Right cardiac atrium (tissue), 5 donors: Measurements from ENCODE around the gene SLCO2B1. TPM values are rescaled to one million over a fixed set of nuclear protein-coding genes. Genes with fewer than 3 reads are reported as not detected.
A peak's percentile ranks its signal among the peaks of the same experiment; 100 is the strongest.

Source experiments
- ATAC-seq, 2 donors: fragments of 200-7000 bp; cut with Tn5 transposase; one replicate each; pipeline versions ENCODE4 v1.8.0 to v1.9.1; 2020; ENCODE audit warnings: moderate library complexity in 2 of 2, mild to moderate bottlenecking in 1 of 2
- DNase-seq, 3 donors: peaks; one replicate each; pipeline ENCODE4 v3.0.0-alpha.2; 2020
- H3K27ac ChIP-seq: one replicate; pipeline ENCODE4 v1.5.1; 2013; ENCODE audit warnings: mild to moderate bottlenecking, low read length, control low read depth, moderate library complexity
- H3K27me3 ChIP-seq: one replicate; pipeline ENCODE4 v1.6.1; 2013; ENCODE audit not compliant: control insufficient read depth, insufficient read depth
- H3K4me1 ChIP-seq: one replicate; pipeline ENCODE4 v1.6.1; 2013; ENCODE audit warnings: low read length; ENCODE audit not compliant: control insufficient read depth, insufficient read depth
- H3K4me3 ChIP-seq: one replicate; pipeline ENCODE4 v1.5.1; 2013; ENCODE audit warnings: low read length, control low read depth
- H3K9me3 ChIP-seq: one replicate; pipeline ENCODE4 v1.6.1; 2013; ENCODE audit warnings: low read length; ENCODE audit not compliant: control insufficient read depth
- WGBS: extraction: QIAGEN DNeasy Blood & Tissue Kit; methylation state at CpG from one replicate; pipeline ENCODE4 v1.1.7; 2013; 5-methylcytosine and 5-hydroxymethylcytosine counted together
- intact Hi-C, 4 donors: fragments of 100-400 bp; cut with DNase I; formaldehyde crosslinking; loops; one replicate each; pipeline versions ENCODE4 v1.11.0 to v1.14.0; 2022 to 2023
- polyA plus RNA-seq: library from polyadenylated mRNA; stranded (reverse); fragments of 200-250 nt; gene quantifications from one replicate; pipeline ENCODE4 v1.2.3, GENCODE V29; 2013
- total RNA-seq, 4 donors: library from RNA; stranded (reverse); fragmentation: NEBNext Ultra II Directional; extraction: Animal tissue kit (Norgen Biotek cat#: 25700); gene quantifications; one replicate each; pipeline ENCODE4 v1.2.1, GENCODE V29; 2021
- donor health status: healthy with polysubstance abuse.
- donor health status: DM: no; HTN: yes; CAD: no.
- donor health status: DM: no; HTN: no; CAD: no.
- donor health status: DM: no; HTN: yes; CAD: no; lungs with severe emphysema.
- donor health status: DM: yes; HTN: yes; CAD: no.

SLCO2B1 gene
- total and polyA plus RNA-seq, 5 donors: 5.1 to 40.7 (median 23.5) TPM

GRCh38 chr11:75154646-75155569, 4.0 kb downstream of the SLCO2B1 start:
- DNase-seq (peak in 1 of 3 donors; percentile 82), ATAC-seq (peak; percentile 52 to 81)
- Histone ChIP-seq H3K4me3 (no peak overlapping the region), H3K9me3 (no peaks in the 10 kb centered on the region), H3K4me1 (no peaks in the 10 kb centered on the region), H3K27me3 (no peaks in the 10 kb centered on the region), H3K27ac (no peak overlapping the region)
- intact Hi-C loops: no loop called here
- 58% methylated on average over 9 of the region's 9 CpGs for WGBS

- H3K4me1 ChIP-seq: peaks cover 5% of the 10 kb centered on the region
- 79% methylated on average over 13 of the region's 13 CpGs for WGBS
- no peak for DNase-seq
- H3K27me3 ChIP-seq: no peaks in the 10 kb centered on the region
- H3K4me3 ChIP-seq: no peak overlapping the region
- H3K27ac ChIP-seq: no peak overlapping the region
- peak; percentile 39 to 45 for ATAC-seq
- no peaks in the 10 kb centered on the region for H3K9me3 ChIP-seq
- intact Hi-C loops: no loop called here
Measured at GRCh38 chr11:75155570-75156422, 4.9 kb downstream of the SLCO2B1 start.

- H3K4me3 ChIP-seq: no peak overlapping the region
- H3K4me1 ChIP-seq: peaks cover 10% of the 10 kb centered on the region
- ATAC-seq (no peak), DNase-seq (no peak)
- H3K27me3 ChIP-seq: no peaks in the 10 kb centered on the region
- H3K27ac ChIP-seq: no peak overlapping the region
- no peaks in the 10 kb centered on the region for H3K9me3 ChIP-seq
- intact Hi-C loops: no loop called here
Measured at GRCh38 chr11:75158241-75158640, 7.3 kb downstream of the SLCO2B1 start.

GRCh38 chr11:75158696-75159150, 7.8 kb downstream of the SLCO2B1 start:
- 92% methylated on average over 4 of the region's 4 CpGs for WGBS
- Histone ChIP-seq H3K4me1 (peaks cover 10% of the 10 kb centered on the region), H3K27ac (no peak overlapping the region), H3K4me3 (no peak overlapping the region), H3K27me3 (no peaks in the 10 kb centered on the region), H3K9me3 (no peaks in the 10 kb centered on the region)
- DNase-seq (no peak), ATAC-seq (no peak)
- intact Hi-C loops: no loop called here

GRCh38 chr11:75159151-75159953, 8.4 kb downstream of the SLCO2B1 start:
- 86% methylated on average over 17 of the region's 17 CpGs for WGBS
- intact Hi-C loops: no loop called here
- peaks cover 10% of the 10 kb centered on the region for H3K4me1 ChIP-seq
- H3K27me3 ChIP-seq: no peaks in the 10 kb centered on the region
- no peak for ATAC-seq
- no peak overlapping the region for H3K4me3 ChIP-seq
- H3K9me3 ChIP-seq: no peaks in the 10 kb centered on the region
- no peak for DNase-seq
- H3K27ac ChIP-seq: no peak overlapping the region

GRCh38 chr11:75160220-75160757, 9.4 kb downstream of the SLCO2B1 start:
- peak in 1 of 2 donors; percentile 27 for ATAC-seq
- Histone ChIP-seq H3K27me3 (no peaks in the 10 kb centered on the region), H3K4me1 (peaks cover 10% of the 10 kb centered on the region), H3K9me3 (no peaks in the 10 kb centered on the region), H3K27ac (peak overlapping the region; percentile 25), H3K4me3 (no peak overlapping the region)
- WGBS: 45% methylated on average over 6 of the region's 6 CpGs
- intact Hi-C loops: no loop called here
- no peak for DNase-seq

- intact Hi-C loops: no loop called here
- H3K4me1 ChIP-seq: peaks cover 10% of the 10 kb centered on the region
- WGBS: 97% methylated on average over 1 of the region's 1 CpG
- no peak overlapping the region for H3K27ac ChIP-seq
- no peak for ATAC-seq
- H3K4me3 ChIP-seq: no peak overlapping the region
- H3K27me3 ChIP-seq: no peaks in the 10 kb centered on the region
- no peak for DNase-seq
- H3K9me3 ChIP-seq: no peaks in the 10 kb centered on the region
Measured at GRCh38 chr11:75160880-75161279, 10.0 kb downstream of the SLCO2B1 start.

GRCh38 chr11:75161506-75162095, 10.7 kb downstream of the SLCO2B1 start:
- ATAC-seq (no peak), DNase-seq (no peak)
- Histone ChIP-seq H3K4me3 (no peak overlapping the region), H3K27me3 (no peaks in the 10 kb centered on the region), H3K27ac (no peak overlapping the region), H3K9me3 (no peaks in the 10 kb centered on the region), H3K4me1 (peaks cover 10% of the 10 kb centered on the region)
- intact Hi-C loops: no loop called here
- WGBS: 52% methylated on average over 5 of the region's 5 CpGs

GRCh38 chr11:75162954-75163353, 12.0 kb downstream of the SLCO2B1 start:
- Histone ChIP-seq H3K4me1 (peaks cover 10% of the 10 kb centered on the region), H3K9me3 (no peaks in the 10 kb centered on the region), H3K4me3 (no peak overlapping the region), H3K27ac (no peak overlapping the region), H3K27me3 (no peaks in the 10 kb centered on the region)
- no peak for DNase-seq
- no peak for ATAC-seq
- intact Hi-C loops: no loop called here
- WGBS: 89% methylated on average over 7 of the region's 7 CpGs
